IPS-18c (cell line): ENCODE measurements around the gene HINT3.
"Not testable (repeated sequence)": the region's sequence is repeated elsewhere in the genome, so short reads cannot be mapped to it uniquely, and the experiment has no call there.

Source experiments
- H3K4me3 ChIP-seq: 2 replicates; pipeline ENCODE4 v1.7.0; 2013; ENCODE audit warnings: low read depth, mild to moderate bottlenecking, low read length, moderate library complexity; ENCODE audit not compliant: insufficient read depth
- H3K9me3 ChIP-seq: one replicate; pipeline ENCODE4 v1.6.1; 2013; ENCODE audit warnings: mild to moderate bottlenecking, low read length, moderate library complexity; ENCODE audit not compliant: control insufficient read depth, insufficient read depth

HINT3 gene

DNA sequence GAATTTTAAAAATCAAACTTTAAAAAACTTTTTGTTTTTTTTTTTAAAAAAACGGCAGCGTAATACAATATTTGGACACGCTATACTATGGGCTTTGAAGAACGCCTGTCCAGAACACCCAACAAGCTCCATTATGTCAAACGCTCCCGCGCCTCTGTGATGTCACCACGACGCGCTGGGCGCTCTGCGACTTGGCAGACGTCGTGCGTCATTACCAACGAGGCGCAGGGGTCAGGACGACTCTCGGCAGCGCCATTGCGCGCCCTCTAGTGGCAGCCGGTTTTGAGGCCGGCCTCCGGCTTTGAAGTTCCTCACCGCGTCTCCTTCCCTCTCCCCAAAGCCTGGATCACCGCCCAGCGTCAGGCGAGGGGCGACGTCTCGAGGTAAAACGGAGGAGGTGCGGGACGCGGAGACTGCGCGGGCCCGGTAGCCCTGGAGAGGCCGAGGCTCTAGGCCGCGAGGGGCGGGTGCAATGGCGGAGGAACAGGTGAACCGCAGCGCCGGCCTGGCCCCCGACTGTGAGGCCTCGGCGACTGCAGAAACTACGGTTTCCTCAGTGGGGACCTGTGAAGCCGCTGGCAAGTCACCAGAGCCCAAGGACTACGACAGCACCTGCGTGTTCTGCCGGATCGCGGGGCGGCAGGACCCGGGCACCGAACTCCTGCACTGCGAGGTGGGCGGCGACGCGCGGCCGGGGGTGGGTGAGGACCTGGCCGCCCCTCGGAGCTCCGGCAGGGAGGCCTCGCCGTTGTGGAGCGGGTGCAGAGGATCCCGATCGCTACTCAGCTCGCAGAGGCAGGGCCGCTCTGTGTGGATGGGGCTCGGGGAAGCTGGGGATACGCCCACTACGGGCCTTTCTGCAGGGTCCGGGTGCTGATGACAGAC, at the start of gene HINT3:
Gene HINT3 (plus strand): TSS at position 265 of the 885 bp plus-strand sequence. CDS start 208 bp downstream, at position 473.
- no peaks in the 10 kb centered on the region for H3K9me3 ChIP-seq
- H3K4me3 ChIP-seq = peak within 1 kb of the TSS; percentile 97

DNA sequence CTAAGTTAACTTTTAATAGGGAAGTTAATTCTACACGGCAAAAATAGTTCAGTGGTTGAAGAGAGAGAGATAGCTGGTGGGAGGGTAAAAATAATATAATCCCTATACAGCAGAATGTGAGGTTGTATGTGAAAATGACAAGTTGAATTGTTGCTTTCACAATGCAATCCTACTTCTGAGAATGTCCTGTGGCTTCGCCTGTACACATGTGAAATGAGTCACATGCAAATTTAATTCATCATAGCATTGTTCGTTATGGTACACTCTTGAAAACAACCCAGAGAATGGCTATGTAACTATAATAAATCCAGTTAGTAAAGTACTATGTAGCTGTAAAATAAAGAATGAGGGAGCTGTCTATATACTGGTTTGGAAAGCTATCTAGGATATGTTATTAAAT, 46.0 kb upstream of the HINT3 start:
- no peaks in the 10 kb centered on the region for H3K9me3 ChIP-seq
- no peak overlapping the region for H3K4me3 ChIP-seq

DNA sequence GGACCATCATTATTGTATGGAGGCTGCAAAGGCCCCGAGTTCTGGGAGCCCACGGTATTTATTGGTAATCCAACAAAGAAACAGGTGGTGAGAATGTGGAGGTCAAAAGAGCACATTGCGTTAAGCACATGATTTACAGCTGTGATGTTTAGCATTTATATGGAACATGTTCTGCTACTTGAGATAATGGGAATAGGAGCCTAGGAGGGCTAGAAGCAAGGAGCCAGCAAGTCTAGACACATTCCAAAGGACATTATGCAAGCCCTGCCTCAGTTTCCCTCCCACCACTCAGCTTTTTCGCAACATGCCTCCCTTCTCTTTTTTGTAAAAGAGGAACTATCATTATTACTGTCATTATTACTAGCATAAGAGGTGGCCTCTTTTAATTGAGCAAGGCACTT, 45.5 kb upstream of the HINT3 start:
- not testable (repeated sequence) for H3K4me3 ChIP-seq, H3K9me3 ChIP-seq

DNA sequence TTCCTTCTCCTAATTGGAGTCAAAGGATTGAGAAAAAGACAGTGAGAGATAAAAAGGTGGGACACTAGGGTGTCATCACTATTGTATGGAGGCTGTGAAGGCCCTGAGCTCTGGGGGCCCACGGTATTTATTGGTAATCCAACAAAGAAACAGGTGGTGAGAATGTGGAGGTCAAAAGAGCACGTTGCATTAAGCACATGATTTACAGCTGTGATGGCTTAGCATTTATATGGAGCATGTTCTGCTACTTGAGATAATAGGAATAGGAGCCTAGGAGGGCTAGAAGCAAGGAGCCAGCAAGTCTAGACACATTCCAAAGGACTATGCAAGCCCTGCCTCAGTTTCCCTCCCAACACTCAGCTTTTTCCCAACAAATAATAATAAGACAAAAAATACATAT, 44.1 kb upstream of the HINT3 start:
- H3K4me3 ChIP-seq, H3K9me3 ChIP-seq: not testable (repeated sequence)

GRCh38 chr6:125913145-125913544, 43.4 kb upstream of the HINT3 start:
- H3K9me3 ChIP-seq = no peaks in the 10 kb centered on the region
- H3K4me3 ChIP-seq = no peak overlapping the region

DNA sequence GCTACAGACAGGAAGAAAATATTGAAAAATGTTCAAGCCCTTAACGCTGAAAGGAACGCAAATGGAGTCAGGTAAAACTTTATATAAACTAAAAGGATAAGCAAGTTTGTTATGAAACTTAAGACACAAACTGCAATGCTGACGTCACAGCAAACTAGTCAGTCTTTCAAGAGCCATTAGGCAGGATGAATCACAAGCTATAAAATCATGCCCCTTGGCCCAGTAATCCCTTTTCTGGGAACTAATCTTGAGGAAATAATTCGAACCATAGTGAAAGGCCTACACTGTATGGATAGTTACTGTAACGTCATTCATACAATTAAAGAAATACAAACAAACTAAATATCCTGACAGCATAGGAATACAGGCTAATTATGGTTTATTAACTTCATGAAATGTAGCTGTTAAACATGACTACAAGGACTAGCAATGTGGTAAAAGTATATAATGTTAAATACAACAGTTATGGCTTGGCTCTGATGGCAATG, 42.7 kb upstream of the HINT3 start:
- Histone ChIP-seq H3K4me3 (no peak overlapping the region), H3K9me3 (no peaks in the 10 kb centered on the region)

DNA sequence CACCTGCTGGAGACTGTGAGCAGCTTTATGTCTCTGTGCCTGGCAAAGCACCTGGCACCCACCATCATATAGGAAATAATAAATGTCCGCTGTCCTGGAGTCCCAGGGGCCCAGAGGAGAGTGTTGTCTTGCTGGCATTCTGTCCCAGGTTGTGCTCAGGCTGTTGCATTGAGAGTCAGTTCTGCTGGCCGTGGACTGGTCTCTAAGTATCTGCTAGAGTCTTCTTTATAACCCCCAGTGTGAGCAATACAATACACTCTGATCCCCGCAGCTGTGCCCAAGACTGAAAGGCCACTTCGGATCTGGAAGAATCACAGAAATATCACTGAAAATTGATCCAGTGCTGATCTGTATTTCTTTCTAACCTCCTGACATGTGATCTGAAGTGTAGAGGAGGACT, 38.3 kb upstream of the HINT3 start:
- Histone ChIP-seq H3K4me3 (no peak overlapping the region), H3K9me3 (no peaks in the 10 kb centered on the region)

DNA sequence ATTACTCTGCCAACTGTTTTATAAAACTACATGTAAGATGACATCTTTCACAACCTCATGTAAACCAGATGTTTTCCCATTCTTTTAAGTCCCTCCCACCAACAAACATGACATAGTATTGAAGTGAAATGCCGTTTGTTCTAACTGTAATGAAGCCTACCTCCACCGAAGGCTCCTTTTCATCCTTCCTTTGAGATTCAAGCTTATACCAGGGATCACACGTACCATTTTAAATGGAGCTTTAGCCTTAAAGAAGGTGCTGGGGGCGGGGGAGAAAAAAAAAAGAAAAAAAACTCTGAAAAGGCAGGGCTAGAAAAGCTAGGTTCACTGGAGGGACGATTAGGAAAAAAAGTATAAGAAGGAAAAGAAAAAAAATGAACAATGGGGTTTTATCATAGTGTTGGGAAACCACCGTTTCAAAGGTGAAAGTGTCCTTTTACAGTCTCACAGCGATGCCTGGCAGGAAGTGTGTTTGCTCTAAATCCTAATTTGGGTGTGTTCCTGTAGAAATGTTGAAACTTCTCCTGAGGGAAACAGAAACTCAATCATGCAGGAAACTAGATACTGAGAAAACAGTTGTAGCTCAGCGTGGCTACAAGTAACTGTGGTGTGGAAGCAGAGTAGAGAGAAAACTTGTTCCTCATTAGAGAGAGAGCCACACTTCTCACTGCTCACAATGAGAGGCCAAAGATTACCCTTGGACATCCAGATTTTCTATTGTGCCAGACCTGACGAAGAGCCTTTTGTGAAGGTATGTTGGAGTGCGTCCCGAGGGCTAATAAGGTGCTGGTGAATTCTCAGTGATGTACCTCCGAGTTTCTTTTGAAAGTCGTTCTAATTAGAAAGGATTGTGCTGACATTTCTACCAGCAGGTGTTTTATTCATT, 37.6 kb upstream of the HINT3 start:
- no peak overlapping the region for H3K4me3 ChIP-seq
- no peaks in the 10 kb centered on the region for H3K9me3 ChIP-seq

DNA sequence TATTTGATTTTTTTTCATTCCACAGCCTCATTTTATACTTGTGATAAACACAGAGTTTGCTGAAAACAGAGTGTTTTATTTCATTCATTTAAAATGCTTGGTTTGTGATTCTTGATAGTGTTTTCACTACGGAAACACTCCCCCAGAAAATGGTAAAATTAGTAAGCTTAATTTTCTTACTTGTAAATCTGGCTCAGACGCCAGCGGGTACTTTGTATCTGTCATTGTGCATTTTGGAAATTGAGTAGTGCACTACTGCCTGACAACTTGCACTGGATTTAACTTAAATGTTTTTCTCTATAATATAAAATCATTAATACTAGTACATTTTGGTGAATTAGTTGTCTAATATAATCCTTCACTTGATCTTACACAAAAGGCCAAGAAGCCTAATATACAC, 37.0 kb upstream of the HINT3 start:
- Histone ChIP-seq H3K9me3 (no peaks in the 10 kb centered on the region), H3K4me3 (no peak overlapping the region)

DNA sequence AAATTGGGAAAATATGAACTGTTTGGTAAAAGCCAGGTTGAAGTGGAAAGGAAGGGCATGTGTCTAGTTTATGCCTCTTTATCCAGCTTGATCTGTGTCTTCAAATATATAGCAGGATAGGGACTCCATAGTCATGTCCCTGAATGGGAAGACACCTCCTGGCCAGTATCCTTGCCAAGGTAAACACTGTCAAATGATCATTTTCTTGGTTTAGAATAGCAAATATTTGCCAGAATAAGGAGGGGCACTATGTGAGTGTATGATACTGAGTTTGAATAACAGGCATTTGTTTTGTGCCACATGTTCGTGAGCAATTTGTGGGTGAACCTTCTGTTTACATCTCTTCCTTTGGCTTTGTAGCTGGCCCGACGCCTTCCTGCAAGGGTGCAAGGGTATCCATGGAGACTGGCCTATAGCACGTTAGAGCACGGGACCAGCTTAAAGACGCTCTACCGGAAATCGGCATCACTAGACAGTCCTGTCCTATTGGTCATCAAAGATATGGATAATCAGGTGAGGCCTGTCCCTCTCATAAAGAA, 34.2 kb upstream of the HINT3 start:
- Histone ChIP-seq H3K9me3 (no peaks in the 10 kb centered on the region), H3K4me3 (no peak overlapping the region)

- Histone ChIP-seq H3K4me3 (no peak overlapping the region), H3K9me3 (no peaks in the 10 kb centered on the region)
These were observed 33.1 kb upstream of the HINT3 start for GRCh38 chr6:125923366-125923877.

DNA sequence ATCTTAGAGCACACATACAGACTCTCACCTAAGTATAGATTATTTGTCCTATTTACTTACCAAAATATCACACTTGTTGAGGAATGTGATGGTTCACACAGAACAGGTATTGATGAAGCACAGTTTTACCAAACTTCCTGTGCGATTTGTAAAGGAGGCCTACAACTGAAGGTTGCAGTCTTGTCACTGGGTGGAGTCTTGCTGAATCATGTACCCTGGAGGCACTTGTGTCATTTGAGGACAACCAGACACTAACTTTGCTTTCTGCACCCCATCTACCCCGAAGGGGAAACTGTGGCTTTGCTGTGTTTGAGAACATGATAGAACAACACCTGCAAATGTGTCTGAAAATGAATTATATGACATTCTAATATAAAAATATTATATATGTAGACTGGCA, 32.4 kb upstream of the HINT3 start:
- Histone ChIP-seq H3K9me3 (no peaks in the 10 kb centered on the region), H3K4me3 (no peak overlapping the region)

DNA sequence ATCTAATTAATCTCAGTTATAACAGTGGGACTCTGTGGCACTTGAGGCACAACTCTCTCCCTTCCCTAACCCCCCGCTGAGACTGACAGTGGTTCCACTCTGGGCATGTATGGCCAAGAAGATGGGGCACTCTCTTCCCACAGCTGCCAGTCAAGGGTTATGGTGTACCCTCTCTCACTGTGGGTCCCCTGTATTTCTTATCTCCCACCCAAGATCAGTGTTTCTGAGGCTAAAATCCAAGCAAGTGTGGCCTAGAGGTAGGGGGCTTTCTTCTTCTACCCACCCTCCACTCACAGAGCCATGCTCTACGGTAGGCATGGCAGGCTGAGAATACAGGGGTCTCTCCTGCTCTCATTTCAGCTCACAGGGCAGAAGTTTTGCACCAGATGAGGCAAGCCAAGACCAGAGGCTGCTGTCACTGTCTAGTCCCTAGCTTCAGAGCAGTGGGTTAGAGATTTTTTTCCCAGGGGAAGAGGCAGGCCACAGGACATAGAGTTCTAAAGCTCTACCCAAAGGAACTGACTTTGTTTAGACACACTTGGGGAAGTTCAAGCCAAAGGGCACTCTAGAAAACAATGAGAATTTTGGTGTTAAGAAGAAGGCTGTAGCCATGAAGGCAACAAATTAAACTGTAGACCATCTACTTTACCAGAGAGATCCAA, 31.7 kb upstream of the HINT3 start:
- H3K4me3 ChIP-seq = no peak overlapping the region
- H3K9me3 ChIP-seq = no peaks in the 10 kb centered on the region

- Histone ChIP-seq H3K9me3 (no peaks in the 10 kb centered on the region), H3K4me3 (no peak overlapping the region)
These were observed 29.9 kb upstream of the HINT3 start for GRCh38 chr6:125926711-125927110.

- H3K4me3 ChIP-seq = no peak overlapping the region
- H3K9me3 ChIP-seq = no peaks in the 10 kb centered on the region
These were observed 28.8 kb upstream of the HINT3 start for GRCh38 chr6:125927761-125928160.

DNA sequence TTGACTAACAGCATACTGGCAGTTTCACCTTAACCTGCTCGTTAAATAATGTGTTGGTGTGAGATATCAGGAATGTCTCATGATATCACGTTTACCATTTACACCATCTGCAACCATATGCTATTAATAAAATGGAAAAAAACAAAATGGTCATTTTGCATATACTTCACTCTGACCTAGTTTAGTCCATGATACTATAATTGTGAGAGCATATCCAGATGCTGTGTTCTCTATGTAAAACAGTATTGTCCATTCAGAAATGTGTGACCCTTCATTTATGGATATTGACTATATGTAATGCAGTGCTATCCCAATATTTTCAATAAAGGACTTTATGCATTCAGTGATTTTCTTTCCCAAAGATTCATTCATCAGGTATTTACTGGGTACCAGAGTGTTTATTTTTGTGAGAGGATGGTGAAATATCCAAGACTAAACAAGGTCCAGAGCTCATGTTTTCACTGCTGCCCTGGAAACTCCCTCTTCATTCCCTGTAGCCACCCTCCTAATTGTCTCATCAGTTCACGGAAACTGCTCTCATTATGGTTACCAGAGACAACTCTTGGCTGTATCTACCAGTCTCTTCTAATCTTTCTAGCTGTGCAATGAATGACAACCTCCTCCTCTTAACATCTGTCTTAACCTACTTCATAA, 25.7 kb upstream of the HINT3 start:
- Histone ChIP-seq H3K4me3 (no peak overlapping the region), H3K9me3 (no peaks in the 10 kb centered on the region)
